Heart right ventricle (tissue), 16 donors: ENCODE data around the gene CD99L2. TPM values are rescaled to one million over a fixed set of nuclear protein-coding genes. Genes with fewer than 3 reads are reported as not detected.

Experiments
- ATAC-seq, 8 donors: fragments of 200-7000 bp; cut with Tn5 transposase; one replicate each; pipeline ENCODE4 v1.9.1; 2020; ENCODE audit warnings: mild to moderate bottlenecking in 8 of 8, moderate library complexity in 8 of 8, moderate number of reproducible peaks in 1 of 8
- DNase-seq, 2 donors: peaks; one replicate each; pipeline ENCODE4 v3.0.0-alpha.2; 2020
- H3K27ac ChIP-seq, 10 donors: fragments of 200-600 bp; sonication (generic) in 2 of 10; one replicate each; pipeline versions ENCODE4 v1.5.0 to v1.8.0; 2020 to 2022; ENCODE audit warnings: mild to moderate bottlenecking in 3 of 10
- H3K27me3 ChIP-seq, 7 donors: fragments of 200-600 bp; one replicate each; pipeline ENCODE4 v1.8.0; 2021 to 2022; ENCODE audit warnings: mild to moderate bottlenecking in 2 of 7
- H3K36me3 ChIP-seq, 9 donors: fragments of 200-600 bp; sonication (generic) in 1 of 9; one replicate each; pipeline versions ENCODE4 v1.5.0 to v1.8.0; 2020 to 2022; ENCODE audit warnings: mild to moderate bottlenecking in 2 of 9
- H3K4me1 ChIP-seq, 9 donors: fragments of 200-600 bp; sonication (generic) in 1 of 9; one replicate each; pipeline versions ENCODE4 v1.5.0 to v1.8.0; 2020 to 2022; ENCODE audit warnings: mild to moderate bottlenecking in 4 of 9
- H3K4me3 ChIP-seq, 10 donors: fragments of 200-600 bp; sonication (generic) in 2 of 10; one replicate each; pipeline versions ENCODE4 v1.5.0 to v1.8.0; 2020 to 2022; ENCODE audit warnings: mild to moderate bottlenecking in 7 of 10, moderate library complexity in 2 of 10
- H3K9me3 ChIP-seq, 11 donors: fragments of 200-600 bp in 10 of 11; sonication (generic) in 2 of 11; one replicate each; pipeline versions ENCODE4 v1.5.0 to v1.8.0; 2013 to 2022; ENCODE audit warnings: mild to moderate bottlenecking in 2 of 11, control low read depth in 1 of 11, moderate library complexity in 1 of 11
- CTCF ChIP-seq, 9 donors: fragments of 200-600 bp; sonication (generic) in 2 of 9; IDR thresholded peaks; one replicate each; pipeline versions ENCODE4 v1.5.0 to v1.8.0; 2021 to 2022; ENCODE audit warnings: antibody characterized with exemption in 9 of 9, mild to moderate bottlenecking in 5 of 9, moderate library complexity in 1 of 9
- WGBS, 2 donors: extraction: QIAGEN DNeasy Blood & Tissue Kit; methylation state at CpG; one replicate each; pipeline ENCODE4 v1.1.7; 2013; ENCODE audit warnings: inconsistent platforms in 1 of 2; 5-methylcytosine and 5-hydroxymethylcytosine counted together
- intact Hi-C, 10 donors: fragments of 100-400 bp; cut with DNase I; formaldehyde crosslinking; loops; one replicate each; pipeline versions ENCODE4 v1.11.1 to v1.14.2; 2022
- polyA plus RNA-seq, 2 donors: library from polyadenylated mRNA; stranded (reverse); fragments of 200-250 nt; gene quantifications; one replicate each; pipeline ENCODE4 v1.2.3, GENCODE V29; 2013
- total RNA-seq, 10 donors: library from RNA; stranded (reverse); fragmentation: NEBNext Ultra II Directional in 3 of 10; extraction: Animal tissue kit (Norgen Biotek cat#: 25700) in 3 of 10; gene quantifications; one replicate each; pipeline versions ENCODE4 v1.2.1 to v1.2.4, GENCODE V29; 2021 to 2023
- donor health status: Arrhythmogenic right ventricular cardiomyopathy.
- donor health status: ischemic (EF 13 %, LVEDD 7.1; RV severe dilation, severe dysfunction).
- donor health status: healthy with polysubstance abuse.
- donor health status: DM: no; HTN: yes; CAD: no.
- donor health status: DM: no; HTN: no; CAD: no.
- donor health status: ischemic (EF 25% LVEDD 6.9; RV normal size, moderate dysfunction).
- donor health status: ischemic (EF 25% LVEDD 5.7; RV mildly dilated, moderate dysfunction).
- donor health status: healthy.
- donor health status: DM: yes; HTN: yes; CAD: no.
- donor health status: Ischemic cardiomyopathy.
- donor health status: ischemic (EF 35%, LVEDD 5.7; RV mildly dilated, moderate dysfunction).
- donor health status: nonischemic (EF 11% LVEDD 7.7; RV severe dilation, severe dysfunction).
- donor health status: DM: yes; HTN: yes; CAD: no.
- donor health status: PGD.
- donor health status: ischemic (EF 29% LVEDD 5.4; RV normal size, mild dysfunction).
- donor health status: nonischemic (EF 23%, LVEDD 6.1; RV moderate dilation, normal function).

CD99L2 gene
- total and polyA plus RNA-seq, 12 donors = 32.6 to 122 (median 78.8) TPM

DNA sequence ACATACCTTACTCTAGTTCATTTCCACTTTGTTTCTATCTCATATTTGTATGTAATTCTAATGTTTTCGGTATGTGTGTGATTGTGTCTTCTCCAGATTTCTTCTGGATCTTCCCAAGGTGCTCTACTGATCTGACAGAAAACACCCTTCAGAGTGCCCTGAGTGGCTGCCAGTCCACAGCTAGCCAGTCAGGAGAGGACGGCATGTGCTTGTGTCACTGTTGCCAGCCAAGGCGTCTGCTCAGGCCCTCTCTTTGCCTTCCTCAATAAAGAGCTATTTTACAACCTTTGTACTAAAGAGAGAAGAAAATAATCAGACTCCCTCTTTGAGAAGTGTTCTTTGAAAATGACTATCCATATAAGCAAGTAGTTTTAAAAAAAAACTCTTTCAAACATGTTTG is 29.0 kb downstream of the CD99L2 start:
- Histone ChIP-seq H3K4me1 (peaks cover 0 to 55% (median 32%) of the 10 kb centered on the region in 9 donors), H3K9me3 (no peaks in the 10 kb centered on the region), H3K27ac (peak overlapping the region in 4 of 10 donors; percentile 49 to 68 (median 59)), H3K27me3 (no peaks in the 10 kb centered on the region), H3K4me3 (no peak overlapping the region), H3K36me3 (peaks cover 0 to 8% (median 0%) of the 10 kb centered on the region in 9 donors)
- peak in 1 of 2 donors; percentile 3 for DNase-seq
- 54 to 67% methylated on average over 3 of the region's 3 CpGs for WGBS, 2 donors
- intact Hi-C loops = no loop called here
- ATAC-seq = peak in 6 of 8 donors; percentile 65 to 84 (median 77)
- no peak for TF ChIP-seq CTCF (IDR thresholded peaks at IDR 0.05)

DNA sequence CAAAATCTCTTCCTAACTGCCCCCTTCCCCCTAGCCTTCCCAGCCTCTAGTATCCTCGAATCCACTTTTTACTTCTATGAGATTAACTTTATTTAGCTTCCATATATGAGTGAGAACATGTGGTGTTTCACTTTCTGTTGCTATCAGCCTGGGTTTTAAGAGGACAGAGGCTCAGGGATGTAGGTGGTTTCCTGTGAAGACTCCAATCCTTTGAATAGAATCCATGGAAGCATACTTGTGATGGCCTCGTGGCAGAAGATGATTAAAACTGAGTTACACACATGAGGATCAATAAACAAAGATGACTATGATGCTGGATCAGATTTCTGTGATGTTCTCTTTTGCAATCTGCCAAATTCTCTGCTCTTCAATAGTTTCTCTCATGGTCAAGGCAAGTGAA is 29.8 kb downstream of the CD99L2 start:
- Histone ChIP-seq H3K4me1 (peaks cover 0 to 48% (median 27%) of the 10 kb centered on the region in 9 donors), H3K27ac (peak overlapping the region in 1 of 10 donors; percentile 17), H3K36me3 (peaks cover 0 to 8% (median 0%) of the 10 kb centered on the region in 9 donors), H3K4me3 (no peak overlapping the region), H3K27me3 (no peaks in the 10 kb centered on the region), H3K9me3 (no peaks in the 10 kb centered on the region)
- no peak for DNase-seq
- TF ChIP-seq CTCF (IDR thresholded peaks at IDR 0.05) = no peak
- ATAC-seq = no peak
- intact Hi-C loops = no loop called here
- 45 to 57% methylated on average over 2 of the region's 2 CpGs for WGBS, 2 donors

- intact Hi-C loops = no loop called here
- no peak overlapping the region for H3K4me3 ChIP-seq
- peaks cover 0 to 8% (median 0%) of the 10 kb centered on the region in 9 donors for H3K36me3 ChIP-seq
- ATAC-seq (no peak), DNase-seq (no peak)
- TF ChIP-seq CTCF (IDR thresholded peaks at IDR 0.05) = no peak
- no peak overlapping the region for H3K27ac ChIP-seq
- WGBS, 2 donors = 73 to 78% methylated on average over 3 of the region's 3 CpGs
- H3K4me1 ChIP-seq = peaks cover 0 to 10% (median 0%) of the 10 kb centered on the region in 9 donors
- H3K9me3 ChIP-seq = peaks cover 0 to 15% (median 0%) of the 10 kb centered on the region in 11 donors
- no peaks in the 10 kb centered on the region for H3K27me3 ChIP-seq
These were observed 34.3 kb downstream of the CD99L2 start for GRCh38 chrX:150864127-150864526.

DNA sequence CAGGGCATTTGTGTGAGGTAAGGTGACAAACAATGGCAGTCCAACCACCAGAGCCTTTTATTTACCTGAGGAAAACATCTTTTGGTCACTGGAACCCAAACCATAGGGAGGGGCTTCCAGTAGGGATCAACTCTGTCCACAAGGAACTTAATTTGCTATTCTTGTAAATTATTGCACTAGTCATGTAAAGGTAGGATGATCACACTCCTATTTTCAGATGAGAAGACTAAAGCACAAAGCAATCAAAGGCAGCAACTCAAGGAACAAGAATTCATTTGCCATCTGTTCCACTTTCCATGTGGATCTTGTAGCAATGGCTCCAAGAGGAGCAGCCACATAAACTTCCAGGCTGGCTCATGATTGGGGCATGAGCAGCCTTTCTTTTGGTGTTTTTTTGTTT is 35.3 kb downstream of the CD99L2 start:
- intact Hi-C loops = no loop called here

More for the DNA sequence above, 35.3 kb downstream of the CD99L2 start:
- Histone ChIP-seq H3K4me1 (peaks cover 0 to 3% (median 0%) of the 10 kb centered on the region in 9 donors), H3K27ac (no peak overlapping the region), H3K27me3 (no peaks in the 10 kb centered on the region), H3K36me3 (peaks cover 0 to 8% (median 0%) of the 10 kb centered on the region in 9 donors), H3K4me3 (no peak overlapping the region), H3K9me3 (peaks cover 0 to 15% (median 0%) of the 10 kb centered on the region in 11 donors)
- TF ChIP-seq CTCF (IDR thresholded peaks at IDR 0.05) = no peak
- DNase-seq = no peak
- ATAC-seq = no peak
